Smooth muscle cell (in vitro differentiated cells): ENCODE measurements around the gene SHISAL2A. TPM values are rescaled to one million over a fixed set of nuclear protein-coding genes. Genes with fewer than 3 reads are reported as not detected.
"Not testable (repeated sequence)": the region's sequence is repeated elsewhere in the genome, so short reads cannot be mapped to it uniquely, and the experiment has no call there.

Source experiments
- DNase-seq: peaks from one replicate; lab custom pipeline; 2025; ENCODE audit not compliant: unreplicated experiment; lab: John Stamatoyannopoulos, UW
- H2AFZ ChIP-seq: fragments of 200-600 bp; sonication (generic); 2 replicates; pipeline ENCODE4 v1.6.0; 2016; ENCODE audit warnings: antibody characterized with exemption, low read depth, mild to moderate bottlenecking
- H3F3A ChIP-seq: fragments of 200-600 bp; sonication (generic); 2 replicates; pipeline ENCODE4 v1.6.0; 2017; ENCODE audit warnings: antibody characterized with exemption, low read depth
- H3K27ac ChIP-seq: fragments of 200-600 bp; sonication (generic); 2 replicates; pipeline ENCODE4 v1.5.1; 2016; ENCODE audit warnings: low read depth, mild to moderate bottlenecking
- H3K27me3 ChIP-seq: fragments of 200-600 bp; sonication (generic); 2 replicates; pipeline ENCODE4 v1.6.1; 2016; ENCODE audit warnings: low read depth, mild to moderate bottlenecking
- H3K36me3 ChIP-seq: fragments of 200-600 bp; sonication (generic); 2 replicates; pipeline ENCODE4 v1.5.1; 2016; ENCODE audit warnings: low read depth
- H3K4me1 ChIP-seq: fragments of 200-600 bp; sonication (generic); 2 replicates; pipeline ENCODE4 v1.5.1; 2016; ENCODE audit warnings: low read depth
- H3K4me2 ChIP-seq: fragments of 200-600 bp; sonication (generic); 2 replicates; pipeline ENCODE4 v1.6.0; 2016; ENCODE audit warnings: mild to moderate bottlenecking
- H3K4me3 ChIP-seq: fragments of 200-600 bp; sonication (generic); 2 replicates; pipeline ENCODE4 v1.5.1; 2016; ENCODE audit warnings: mild to moderate bottlenecking
- H3K79me2 ChIP-seq: fragments of 200-600 bp; sonication (generic); 2 replicates; pipeline ENCODE4 v1.6.0; 2016; ENCODE audit warnings: low read depth, mild to moderate bottlenecking
- H3K9ac ChIP-seq: fragments of 200-600 bp; sonication (generic); 2 replicates; pipeline ENCODE4 v1.6.0; 2016; ENCODE audit warnings: low read depth
- H3K9me3 ChIP-seq: fragments of 200-600 bp; sonication (generic); replicated peaks from 2 replicates; pipeline ENCODE4 v1.5.1; 2016; ENCODE audit warnings: low read depth
- H4K20me1 ChIP-seq: fragments of 200-600 bp; sonication (generic); 2 replicates; pipeline ENCODE4 v1.6.0; 2016; ENCODE audit warnings: low read depth
- WGBS: methylation state at CpG from one replicate; pipeline ENCODE4 v1.1.7; 2016; ENCODE audit warnings: low lambda C conversion rate; 5-methylcytosine and 5-hydroxymethylcytosine counted together
- polyA plus RNA-seq: library from polyadenylated mRNA; unstranded; fragments of >200 nt; fragmentation: Nextera tagmentation; extraction: Ambion mirVana; gene quantifications from 2 replicates; pipeline ENCODE4 v1.2.1, GENCODE V29; 2016
- total RNA-seq: library from RNA; depleted of rRNA; stranded (reverse); fragments of >200 nt; gene quantifications from 2 replicates; pipeline ENCODE4 v1.2.3, GENCODE V29; 2014
- TF ChIP-seq, protein P1 (sequence below): fragments of 200-600 bp; sonication (generic); IDR thresholded peaks from 2 replicates; pipeline ENCODE4 v1.5.1; 2017; ENCODE audit warnings: borderline replicate concordance, mild to moderate bottlenecking, antibody characterized with exemption; ENCODE audit not compliant: insufficient read depth, poor library complexity, severe bottlenecking

The SHISAL2A gene
- total and polyA plus RNA-seq, 2 experiments from 2014 or later: 0.66 to 2.3 TPM

DNA sequence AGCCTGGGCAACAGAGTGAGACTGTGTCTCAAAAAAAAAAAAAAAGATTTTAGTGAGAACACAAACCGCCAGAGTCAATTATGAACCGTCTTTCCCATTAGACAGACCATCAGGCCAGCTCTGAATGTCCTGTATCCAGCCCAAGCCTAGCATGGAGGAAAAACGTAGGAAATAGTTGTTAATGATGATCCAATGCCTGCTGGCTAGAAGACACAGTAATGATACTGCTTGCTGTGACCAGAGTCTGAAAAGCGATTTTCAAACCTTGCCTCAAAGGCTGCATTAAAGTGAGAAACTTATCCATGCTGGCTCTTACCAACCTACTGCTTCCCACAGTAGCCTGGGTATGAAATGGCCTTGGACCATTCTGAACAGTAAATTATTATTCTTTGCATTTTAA, 48.2 kb downstream of the SHISAL2A start:
- H2AFZ ChIP-seq: no peak overlapping the region
- H3K4me2 ChIP-seq: no peak overlapping the region
- H3K9ac ChIP-seq: no peak overlapping the region
- TF ChIP-seq, protein P1, sequence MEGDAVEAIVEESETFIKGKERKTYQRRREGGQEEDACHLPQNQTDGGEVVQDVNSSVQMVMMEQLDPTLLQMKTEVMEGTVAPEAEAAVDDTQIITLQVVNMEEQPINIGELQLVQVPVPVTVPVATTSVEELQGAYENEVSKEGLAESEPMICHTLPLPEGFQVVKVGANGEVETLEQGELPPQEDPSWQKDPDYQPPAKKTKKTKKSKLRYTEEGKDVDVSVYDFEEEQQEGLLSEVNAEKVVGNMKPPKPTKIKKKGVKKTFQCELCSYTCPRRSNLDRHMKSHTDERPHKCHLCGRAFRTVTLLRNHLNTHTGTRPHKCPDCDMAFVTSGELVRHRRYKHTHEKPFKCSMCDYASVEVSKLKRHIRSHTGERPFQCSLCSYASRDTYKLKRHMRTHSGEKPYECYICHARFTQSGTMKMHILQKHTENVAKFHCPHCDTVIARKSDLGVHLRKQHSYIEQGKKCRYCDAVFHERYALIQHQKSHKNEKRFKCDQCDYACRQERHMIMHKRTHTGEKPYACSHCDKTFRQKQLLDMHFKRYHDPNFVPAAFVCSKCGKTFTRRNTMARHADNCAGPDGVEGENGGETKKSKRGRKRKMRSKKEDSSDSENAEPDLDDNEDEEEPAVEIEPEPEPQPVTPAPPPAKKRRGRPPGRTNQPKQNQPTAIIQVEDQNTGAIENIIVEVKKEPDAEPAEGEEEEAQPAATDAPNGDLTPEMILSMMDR: no peak
- H3K27ac ChIP-seq: no peak overlapping the region
- H3K9me3 ChIP-seq: no peaks in the 10 kb centered on the region
- no peak overlapping the region for H3K4me3 ChIP-seq
- no peaks in the 10 kb centered on the region for H3F3A ChIP-seq
- no peaks in the 10 kb centered on the region for H3K36me3 ChIP-seq
- DNase-seq: no peak
- H3K27me3 ChIP-seq: no peaks in the 10 kb centered on the region
- H3K4me1 ChIP-seq: peaks cover 7% of the 10 kb centered on the region
- H3K79me2 ChIP-seq: no peaks in the 10 kb centered on the region
- 87% methylated on average over 4 of the region's 4 CpGs for WGBS
- no peaks in the 10 kb centered on the region for H4K20me1 ChIP-seq

DNA sequence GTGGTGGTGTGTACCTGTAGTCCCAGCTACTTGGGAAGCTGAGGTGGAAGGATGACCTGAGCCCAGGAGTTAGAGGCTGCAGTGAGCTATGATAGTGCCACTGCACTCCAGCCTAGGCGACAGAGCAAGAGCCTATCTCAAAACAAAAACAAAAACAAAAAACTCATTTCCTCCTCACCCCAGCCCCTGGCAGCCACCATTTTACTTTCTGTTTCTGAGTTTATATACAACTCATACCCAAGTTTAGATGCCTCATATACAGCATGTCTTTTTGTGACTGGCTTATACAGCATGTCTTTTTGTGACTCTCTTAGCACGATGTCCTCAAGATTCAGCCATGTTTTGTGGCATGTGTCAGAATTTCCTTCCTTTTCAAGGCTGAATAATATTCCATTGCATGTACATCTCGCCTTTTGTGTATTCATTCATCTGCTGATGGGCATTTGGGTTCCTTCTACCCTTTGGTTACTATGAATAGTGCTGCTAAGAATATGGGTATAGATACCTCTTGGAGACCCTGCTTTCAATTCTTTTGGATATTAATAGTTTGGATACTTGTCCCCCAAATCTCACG, 50.5 kb downstream of the SHISAL2A start:
- no peak overlapping the region for H3K9ac ChIP-seq
- no peak overlapping the region for H3K4me2 ChIP-seq
- no peak for DNase-seq
- H3K36me3 ChIP-seq: peaks cover 7% of the 10 kb centered on the region
- H3K9me3 ChIP-seq: no peaks in the 10 kb centered on the region
- H2AFZ ChIP-seq: no peak overlapping the region
- TF ChIP-seq, protein P1: no peak
- H3K79me2 ChIP-seq: no peaks in the 10 kb centered on the region
- 98% methylated on average over 4 of the region's 4 CpGs for WGBS
- no peaks in the 10 kb centered on the region for H3K27me3 ChIP-seq
- no peak overlapping the region for H3K27ac ChIP-seq
- no peak overlapping the region for H3K4me3 ChIP-seq
- H4K20me1 ChIP-seq: no peaks in the 10 kb centered on the region
- peaks cover 7% of the 10 kb centered on the region for H3K4me1 ChIP-seq
- no peaks in the 10 kb centered on the region for H3F3A ChIP-seq

DNA sequence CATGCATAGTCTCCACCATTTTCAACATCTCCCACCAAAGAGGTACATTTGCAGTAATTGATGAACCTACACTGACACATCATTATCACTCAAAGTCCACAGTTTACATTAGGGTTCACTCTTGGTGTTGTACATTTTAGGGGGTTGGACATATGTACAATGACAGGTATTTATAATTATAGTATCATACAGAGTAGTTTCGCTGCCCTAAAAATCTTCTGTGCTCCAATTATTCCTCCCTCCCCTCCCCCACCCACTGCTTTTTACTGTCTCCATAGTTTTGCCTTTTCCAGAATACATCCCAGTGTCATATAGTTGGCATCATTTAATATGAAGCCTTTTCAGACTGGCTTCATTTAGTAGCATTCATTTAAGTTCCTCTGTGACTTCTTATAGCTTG, 51.6 kb downstream of the SHISAL2A start:
- Histone ChIP-seq H3K27me3 (no peaks in the 10 kb centered on the region), H3K27ac (no peak overlapping the region), H3K9me3 (no peaks in the 10 kb centered on the region), H3F3A (no peaks in the 10 kb centered on the region), H3K9ac (no peak overlapping the region), H3K4me1 (no peaks in the 10 kb centered on the region), H3K4me3 (no peak overlapping the region), H3K36me3 (peaks cover 7% of the 10 kb centered on the region), H3K79me2 (no peaks in the 10 kb centered on the region), H2AFZ (no peak overlapping the region), H3K4me2 (no peak overlapping the region), H4K20me1 (no peaks in the 10 kb centered on the region)
- TF ChIP-seq, protein P1: no peak
- no peak for DNase-seq
- WGBS: 89% methylated on average over 1 of the region's 1 CpG

DNA sequence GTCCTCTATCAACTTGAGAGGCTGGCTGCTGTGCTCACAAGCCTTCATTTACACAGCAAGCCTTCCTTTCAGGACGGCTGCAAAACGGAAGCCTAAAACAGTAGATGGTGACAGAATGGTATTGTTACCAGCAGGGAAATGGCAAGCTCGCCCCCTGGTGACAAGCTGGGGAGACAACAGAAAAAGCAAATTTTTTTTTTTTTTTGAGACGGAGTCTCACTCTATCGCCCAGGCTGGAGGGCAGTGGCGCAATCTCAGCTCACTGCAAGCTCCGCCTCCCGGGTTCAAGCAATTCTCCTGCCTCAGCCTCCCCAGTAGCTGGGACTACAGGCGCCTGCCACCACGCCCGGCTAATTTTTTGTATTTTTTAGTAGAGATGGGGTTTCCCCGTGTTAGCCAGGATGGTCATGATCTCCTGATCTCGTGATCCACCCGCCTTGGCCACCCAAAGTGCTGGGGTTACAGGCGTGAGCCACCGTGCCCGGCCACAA, 53.3 kb downstream of the SHISAL2A start:
- H3K36me3 ChIP-seq, H3K9ac ChIP-seq, H3K4me3 ChIP-seq, H4K20me1 ChIP-seq, H3K79me2 ChIP-seq, H3K4me1 ChIP-seq, H3K9me3 ChIP-seq, H3K27ac ChIP-seq, H3K27me3 ChIP-seq, H3K4me2 ChIP-seq, H3F3A ChIP-seq: not testable (repeated sequence)
- TF ChIP-seq, protein P1: peak; percentile 83
- H2AFZ ChIP-seq: peak overlapping the region; percentile 72
- DNase-seq: peak; percentile 6
- 53% methylated on average over 17 of the region's 17 CpGs for WGBS
